Measurements from ENCODE around the gene FAM13A. TPM values are rescaled to one million over a fixed set of nuclear protein-coding genes. Genes with fewer than 3 reads are reported as not detected.

The FAM13A gene
- total RNA-seq, 1 donor from 2014 or later, result 39.1 TPM

DNA sequence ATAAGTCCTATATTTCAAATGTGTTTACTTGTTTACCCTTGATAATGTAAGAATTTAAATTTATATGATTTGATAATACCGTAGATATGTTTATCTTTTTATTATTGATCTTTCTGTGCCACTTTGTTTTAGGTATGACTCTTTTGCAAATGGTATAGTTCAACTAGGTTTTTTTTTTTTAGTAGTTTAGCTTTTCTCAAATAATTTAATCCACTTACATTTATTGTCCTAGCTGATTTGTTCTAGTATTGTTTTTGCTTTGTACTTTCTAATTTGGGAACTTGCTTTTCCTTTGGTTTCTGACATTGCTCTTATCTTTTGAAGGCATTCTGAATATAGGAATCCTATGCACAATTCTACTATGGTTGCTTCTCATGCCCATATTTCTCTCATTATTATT is 260.4 kb downstream of the FAM13A start:
- no peak overlapping the region for H3K4me3 ChIP-seq
- ATAC-seq, result no peak
- TF ChIP-seq, protein P1, sequence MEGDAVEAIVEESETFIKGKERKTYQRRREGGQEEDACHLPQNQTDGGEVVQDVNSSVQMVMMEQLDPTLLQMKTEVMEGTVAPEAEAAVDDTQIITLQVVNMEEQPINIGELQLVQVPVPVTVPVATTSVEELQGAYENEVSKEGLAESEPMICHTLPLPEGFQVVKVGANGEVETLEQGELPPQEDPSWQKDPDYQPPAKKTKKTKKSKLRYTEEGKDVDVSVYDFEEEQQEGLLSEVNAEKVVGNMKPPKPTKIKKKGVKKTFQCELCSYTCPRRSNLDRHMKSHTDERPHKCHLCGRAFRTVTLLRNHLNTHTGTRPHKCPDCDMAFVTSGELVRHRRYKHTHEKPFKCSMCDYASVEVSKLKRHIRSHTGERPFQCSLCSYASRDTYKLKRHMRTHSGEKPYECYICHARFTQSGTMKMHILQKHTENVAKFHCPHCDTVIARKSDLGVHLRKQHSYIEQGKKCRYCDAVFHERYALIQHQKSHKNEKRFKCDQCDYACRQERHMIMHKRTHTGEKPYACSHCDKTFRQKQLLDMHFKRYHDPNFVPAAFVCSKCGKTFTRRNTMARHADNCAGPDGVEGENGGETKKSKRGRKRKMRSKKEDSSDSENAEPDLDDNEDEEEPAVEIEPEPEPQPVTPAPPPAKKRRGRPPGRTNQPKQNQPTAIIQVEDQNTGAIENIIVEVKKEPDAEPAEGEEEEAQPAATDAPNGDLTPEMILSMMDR (IDR thresholded peaks at IDR 0.05), result no peak
- H3K27me3 ChIP-seq (ENCODE audit: low read depth), result no peaks in the 10 kb centered on the region
- peaks cover 11% of the 10 kb centered on the region for H3K4me1 ChIP-seq
- no peak overlapping the region for H3K27ac ChIP-seq
- no peak for DNase-seq
- no peaks in the 10 kb centered on the region for H3K36me3 ChIP-seq
- intact Hi-C loops (cut with DNase I), result no loop called here
- H3K9me3 ChIP-seq, result no peaks in the 10 kb centered on the region

DNA sequence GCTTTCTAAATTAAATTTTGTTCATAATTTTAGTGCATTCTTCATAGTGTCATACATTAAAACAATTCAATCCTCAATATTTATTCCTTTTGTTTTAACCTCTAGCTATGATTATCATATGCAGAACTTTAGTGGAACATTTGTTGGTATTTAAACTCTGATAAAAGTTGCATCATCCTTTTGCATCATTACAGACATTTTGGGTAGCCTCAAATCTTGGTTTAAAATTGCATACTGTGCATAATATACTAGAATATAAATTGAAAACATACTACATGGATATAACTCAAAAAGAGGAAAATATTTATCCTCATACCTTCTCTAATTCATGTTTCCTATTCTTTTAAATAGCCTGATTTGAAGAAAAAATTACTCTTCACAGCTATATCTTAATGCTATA is 262.0 kb downstream of the FAM13A start:
- ATAC-seq, result no peak
- Histone ChIP-seq H3K27ac (no peak overlapping the region), H3K4me1 (peaks cover 11% of the 10 kb centered on the region), H3K36me3 (no peaks in the 10 kb centered on the region), H3K27me3 (ENCODE audit: low read depth) (no peaks in the 10 kb centered on the region), H3K4me3 (no peak overlapping the region), H3K9me3 (no peaks in the 10 kb centered on the region)
- TF ChIP-seq, protein P1 (IDR thresholded peaks at IDR 0.05), result no peak
- intact Hi-C loops (cut with DNase I), result no loop called here
- DNase-seq, result no peak

DNA sequence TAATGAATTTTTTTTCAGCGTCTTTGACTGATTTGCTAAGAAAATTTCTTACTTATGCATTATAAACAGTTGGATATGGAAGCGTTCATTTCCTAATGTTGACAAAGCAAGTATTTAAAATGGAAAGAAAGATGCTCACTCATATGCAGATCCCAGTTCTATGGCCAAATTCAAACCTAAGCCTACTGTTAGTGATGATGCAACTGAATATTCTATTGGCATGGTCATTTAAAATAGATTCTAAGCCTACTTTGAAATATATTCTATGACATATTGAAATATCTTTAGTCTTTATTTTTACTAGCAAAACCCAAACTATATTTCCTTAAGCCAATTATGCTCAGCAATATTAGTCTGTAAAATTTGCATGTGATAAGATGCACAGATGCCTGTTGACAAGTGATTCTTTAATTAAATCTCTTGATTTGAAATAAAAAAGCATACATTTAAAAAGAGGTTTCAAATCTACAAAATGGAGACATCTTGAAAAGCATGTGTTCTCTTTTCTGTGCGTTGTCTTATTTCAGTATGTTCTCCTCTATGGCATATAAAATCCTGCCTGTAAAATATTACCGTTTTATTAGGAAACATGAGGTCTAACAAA is 262.8 kb downstream of the FAM13A start:
- ATAC-seq, result no peak
- H3K4me3 ChIP-seq, result no peak overlapping the region
- intact Hi-C loops (cut with DNase I), result no loop called here
- no peaks in the 10 kb centered on the region for H3K27me3 ChIP-seq (ENCODE audit: low read depth)
- no peak for DNase-seq
- H3K4me1 ChIP-seq, result peaks cover 11% of the 10 kb centered on the region
- TF ChIP-seq, protein P1 (IDR thresholded peaks at IDR 0.05), result no peak
- no peaks in the 10 kb centered on the region for H3K9me3 ChIP-seq
- no peak overlapping the region for H3K27ac ChIP-seq
- no peaks in the 10 kb centered on the region for H3K36me3 ChIP-seq

DNA sequence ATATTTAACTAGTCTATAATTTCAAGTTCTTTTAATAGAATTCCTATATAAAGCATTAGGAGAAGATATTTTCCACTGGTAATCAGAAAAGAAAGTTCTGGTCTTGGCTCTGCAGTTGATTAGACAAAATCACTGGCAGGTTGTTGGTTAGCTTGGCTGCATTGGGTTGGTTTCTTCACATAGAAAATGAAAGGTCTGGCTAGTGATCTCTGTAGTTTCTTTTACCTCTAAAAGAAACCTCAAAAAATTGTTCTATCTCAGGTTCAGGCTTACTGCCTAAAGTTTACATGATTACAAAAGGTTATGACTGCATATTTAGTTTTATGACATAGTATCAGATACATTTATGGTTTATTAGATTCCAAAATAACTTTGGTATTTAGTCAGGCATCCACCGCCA is 263.5 kb downstream of the FAM13A start:
- H3K4me3 ChIP-seq, result no peak overlapping the region
- H3K27me3 ChIP-seq (ENCODE audit: low read depth), result no peaks in the 10 kb centered on the region
- H3K9me3 ChIP-seq, result no peaks in the 10 kb centered on the region
- ATAC-seq, result no peak
- peaks cover 11% of the 10 kb centered on the region for H3K4me1 ChIP-seq
- H3K27ac ChIP-seq, result no peak overlapping the region
- TF ChIP-seq, protein P1 (IDR thresholded peaks at IDR 0.05), result no peak
- no peaks in the 10 kb centered on the region for H3K36me3 ChIP-seq
- no peak for DNase-seq
- intact Hi-C loops (cut with DNase I), result no loop called here

DNA sequence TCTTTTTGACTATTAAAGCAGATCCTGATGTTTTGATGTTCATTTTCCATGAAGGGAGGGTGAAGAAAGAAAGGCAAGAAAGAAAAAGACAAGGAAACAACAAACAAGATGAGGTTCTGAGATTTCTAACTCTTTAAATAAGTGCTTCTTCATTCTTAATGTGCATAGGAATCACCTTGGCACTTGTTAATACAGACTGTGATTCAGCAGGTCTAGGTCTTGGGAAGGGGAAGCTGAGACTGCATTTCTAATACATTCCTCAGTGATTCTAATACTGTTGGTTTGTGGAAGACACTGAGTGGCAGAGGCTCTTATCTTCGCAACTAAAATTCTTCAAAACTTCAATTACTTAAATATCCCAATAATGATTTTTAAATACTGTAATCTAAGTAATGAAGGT is 264.2 kb downstream of the FAM13A start:
- ATAC-seq, result peak in 1 of 2 donors; percentile 43
- no peak overlapping the region for H3K27ac ChIP-seq

More for the DNA sequence above, 264.2 kb downstream of the FAM13A start:
- no peak for DNase-seq
- intact Hi-C loops (cut with DNase I), result no loop called here
- Histone ChIP-seq H3K27me3 (ENCODE audit: low read depth) (no peaks in the 10 kb centered on the region), H3K4me1 (peaks cover 11% of the 10 kb centered on the region), H3K9me3 (no peaks in the 10 kb centered on the region), H3K4me3 (no peak overlapping the region), H3K36me3 (peaks cover 1% of the 10 kb centered on the region)
- TF ChIP-seq, protein P1 (IDR thresholded peaks at IDR 0.05), result no peak

Measured in lower lobe of right lung (tissue), 2 donors.